ENCODE data around the gene ALDH4A1.

ALDH4A1 gene

DNA sequence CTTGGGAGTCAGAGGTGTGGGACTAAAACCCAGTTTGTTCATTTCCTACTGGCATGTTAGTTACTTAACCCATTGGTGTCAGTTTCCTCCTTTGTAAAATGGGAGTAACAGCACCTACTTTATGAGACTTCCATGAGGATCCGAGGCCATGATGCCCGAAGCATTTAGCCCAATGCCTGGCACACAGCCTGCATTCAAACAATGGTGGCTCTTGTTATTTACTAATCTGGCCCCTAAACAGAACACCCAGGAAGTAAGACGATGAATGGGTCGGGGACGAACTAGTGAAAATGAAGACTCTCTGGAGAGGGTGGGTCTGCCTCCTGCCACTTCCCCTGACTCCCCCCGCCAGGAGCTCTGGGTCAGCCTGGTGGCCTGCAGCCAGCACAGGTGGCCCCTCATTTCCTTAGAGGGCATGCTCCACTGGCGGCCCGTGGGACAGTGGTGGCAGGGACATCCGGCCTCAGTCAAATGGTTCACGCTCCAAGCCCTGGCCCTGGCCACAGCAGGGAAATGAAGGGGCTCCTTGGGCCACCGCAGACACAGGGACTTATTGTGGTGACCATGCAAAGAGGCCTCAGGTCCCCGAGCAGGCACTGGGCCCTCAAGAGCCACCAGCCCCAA lies 33.4 kb downstream of the ALDH4A1 start:
- ChIA-PET POLR2A (no interaction called here), CTCF (no interaction called here)
- no peak for DNase-seq
- H3K9me3 ChIP-seq (ENCODE audit: control extremely low read depth in 1 of 5, control insufficient read depth in 4 of 5, insufficient read depth in 2 of 5, low read depth in 1 of 5, low read length in 4 of 5) = no peaks in the 10 kb centered on the region
- no peaks in the 10 kb centered on the region for H3K36me3 ChIP-seq (ENCODE audit: control insufficient read depth in 4 of 4, insufficient read depth in 4 of 4, low read length in 3 of 4)
- H3K27me3 ChIP-seq (replicated peaks in 2 of 5; ENCODE audit: control insufficient read depth in 4 of 5, insufficient read depth in 5 of 5, low read length in 4 of 5) = peaks cover 0 to 35% (median 0%) of the 10 kb centered on the region in 5 experiments
- H3K27ac ChIP-seq (ENCODE audit: insufficient read depth in 1 of 2, low read depth in 1 of 2, low read length in 2 of 2, poor library complexity in 1 of 2, severe bottlenecking in 2 of 2) = no peak overlapping the region
- 81% methylated on average over 12 of the region's 12 CpGs for WGBS (ENCODE audit: insufficient coverage)
- no peak overlapping the region for H3K4me3 ChIP-seq (ENCODE audit: control insufficient read depth in 1 of 7, extremely low read depth in 1 of 7, insufficient read depth in 4 of 7, low read depth in 2 of 7, low read length in 6 of 7)
- H3K4me1 ChIP-seq (ENCODE audit: control extremely low read depth in 1 of 4, control insufficient read depth in 4 of 4, insufficient read depth in 4 of 4, low read length in 3 of 4) = no peaks in the 10 kb centered on the region

DNA sequence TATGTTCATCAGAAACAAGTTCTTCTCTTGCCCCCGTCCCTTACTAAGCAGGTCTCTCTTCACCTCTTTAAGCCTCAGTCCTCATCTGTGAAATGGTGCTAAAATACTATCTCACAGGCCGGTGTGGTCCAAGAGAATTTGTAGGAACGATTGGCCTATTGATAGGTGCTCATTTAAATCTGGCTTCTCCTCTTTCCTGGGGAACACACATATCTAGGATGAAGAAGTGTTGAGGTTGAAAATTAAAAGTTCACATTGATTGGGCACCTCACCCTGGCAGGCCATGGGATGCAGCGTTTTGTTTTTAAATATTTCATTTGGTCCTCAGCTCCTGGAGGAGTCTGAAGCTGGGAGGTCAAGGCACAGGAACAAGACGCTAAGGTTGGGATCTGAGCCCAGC lies 34.0 kb downstream of the ALDH4A1 start:
- 88% methylated on average over 5 of the region's 5 CpGs for WGBS (ENCODE audit: insufficient coverage)
- no peak overlapping the region for H3K27ac ChIP-seq (ENCODE audit: insufficient read depth in 1 of 2, low read depth in 1 of 2, low read length in 2 of 2, poor library complexity in 1 of 2, severe bottlenecking in 2 of 2)
- ChIA-PET CTCF (no interaction called here), POLR2A (no interaction called here)
- H3K36me3 ChIP-seq (ENCODE audit: control insufficient read depth in 4 of 4, insufficient read depth in 4 of 4, low read length in 3 of 4) = no peaks in the 10 kb centered on the region
- peaks cover 0 to 35% (median 0%) of the 10 kb centered on the region in 5 experiments for H3K27me3 ChIP-seq (replicated peaks in 2 of 5; ENCODE audit: control insufficient read depth in 4 of 5, insufficient read depth in 5 of 5, low read length in 4 of 5)
- H3K4me3 ChIP-seq (ENCODE audit: control insufficient read depth in 1 of 7, extremely low read depth in 1 of 7, insufficient read depth in 4 of 7, low read depth in 2 of 7, low read length in 6 of 7) = no peak overlapping the region
- no peaks in the 10 kb centered on the region for H3K4me1 ChIP-seq (ENCODE audit: control extremely low read depth in 1 of 4, control insufficient read depth in 4 of 4, insufficient read depth in 4 of 4, low read length in 3 of 4)
- DNase-seq = no peak
- no peaks in the 10 kb centered on the region for H3K9me3 ChIP-seq (ENCODE audit: control extremely low read depth in 1 of 5, control insufficient read depth in 4 of 5, insufficient read depth in 2 of 5, low read depth in 1 of 5, low read length in 4 of 5)

DNA sequence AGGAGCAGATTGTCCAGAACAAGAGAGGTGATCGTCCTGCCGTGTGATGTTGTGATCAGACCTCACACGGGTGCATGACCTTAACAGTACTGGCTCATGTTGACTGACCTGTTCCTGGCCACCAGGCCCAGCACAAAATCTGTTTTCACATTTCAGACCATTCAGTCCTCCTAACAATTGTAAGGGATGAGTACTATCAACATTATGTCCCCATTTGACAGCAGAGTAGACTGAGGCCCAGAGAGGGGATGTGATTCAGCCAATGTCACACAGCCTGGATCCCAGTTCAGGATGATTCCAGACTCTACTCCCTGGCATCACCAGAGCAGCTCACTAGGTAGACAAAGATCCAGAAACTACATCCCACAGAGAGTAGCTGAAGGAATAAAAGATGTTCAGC lies 35.5 kb downstream of the ALDH4A1 start:
- Histone ChIP-seq H3K9me3 (ENCODE audit: control extremely low read depth in 1 of 5, control insufficient read depth in 4 of 5, insufficient read depth in 2 of 5, low read depth in 1 of 5, low read length in 4 of 5) (no peaks in the 10 kb centered on the region), H3K4me3 (ENCODE audit: control insufficient read depth in 1 of 7, extremely low read depth in 1 of 7, insufficient read depth in 4 of 7, low read depth in 2 of 7, low read length in 6 of 7) (no peak overlapping the region), H3K27me3 (replicated peaks in 2 of 5; ENCODE audit: control insufficient read depth in 4 of 5, insufficient read depth in 5 of 5, low read length in 4 of 5) (peaks cover 0 to 35% (median 0%) of the 10 kb centered on the region in 5 experiments), H3K36me3 (ENCODE audit: control insufficient read depth in 4 of 4, insufficient read depth in 4 of 4, low read length in 3 of 4) (no peaks in the 10 kb centered on the region), H3K27ac (ENCODE audit: insufficient read depth in 1 of 2, low read depth in 1 of 2, low read length in 2 of 2, poor library complexity in 1 of 2, severe bottlenecking in 2 of 2) (no peak overlapping the region), H3K4me1 (ENCODE audit: control extremely low read depth in 1 of 4, control insufficient read depth in 4 of 4, insufficient read depth in 4 of 4, low read length in 3 of 4) (no peaks in the 10 kb centered on the region)
- ChIA-PET CTCF (no interaction called here), POLR2A (no interaction called here)
- 100% methylated on average over 3 of the region's 3 CpGs for WGBS (ENCODE audit: insufficient coverage)
- no peak for DNase-seq

DNA sequence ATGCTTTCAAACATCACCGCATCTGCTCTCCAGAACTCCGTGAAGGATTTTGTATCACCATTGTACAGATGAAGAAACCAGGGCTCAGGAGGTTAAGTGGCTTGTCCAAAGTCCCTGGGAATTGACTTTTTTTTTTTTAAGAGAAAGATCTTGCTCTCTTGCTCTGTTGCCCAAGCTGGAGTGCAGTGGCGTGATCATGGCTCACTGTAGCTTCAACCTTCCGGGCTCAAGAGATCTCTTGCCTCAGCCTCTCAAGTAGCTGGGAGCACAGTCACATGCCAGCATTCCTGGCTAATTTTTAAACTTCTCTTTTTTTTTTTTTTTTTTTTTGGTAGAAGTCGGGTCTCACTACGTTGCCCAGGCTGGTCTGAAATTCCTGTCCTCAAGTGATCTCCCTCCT lies 36.0 kb downstream of the ALDH4A1 start:
- Histone ChIP-seq H3K36me3 (ENCODE audit: control insufficient read depth in 4 of 4, insufficient read depth in 4 of 4, low read length in 3 of 4) (no peaks in the 10 kb centered on the region), H3K4me1 (ENCODE audit: control extremely low read depth in 1 of 4, control insufficient read depth in 4 of 4, insufficient read depth in 4 of 4, low read length in 3 of 4) (no peaks in the 10 kb centered on the region), H3K4me3 (ENCODE audit: control insufficient read depth in 1 of 7, extremely low read depth in 1 of 7, insufficient read depth in 4 of 7, low read depth in 2 of 7, low read length in 6 of 7) (no peak overlapping the region), H3K27ac (ENCODE audit: insufficient read depth in 1 of 2, low read depth in 1 of 2, low read length in 2 of 2, poor library complexity in 1 of 2, severe bottlenecking in 2 of 2) (no peak overlapping the region), H3K27me3 (replicated peaks in 2 of 5; ENCODE audit: control insufficient read depth in 4 of 5, insufficient read depth in 5 of 5, low read length in 4 of 5) (peaks cover 0 to 35% (median 0%) of the 10 kb centered on the region in 5 experiments), H3K9me3 (ENCODE audit: control extremely low read depth in 1 of 5, control insufficient read depth in 4 of 5, insufficient read depth in 2 of 5, low read depth in 1 of 5, low read length in 4 of 5) (no peaks in the 10 kb centered on the region)
- ChIA-PET CTCF (no interaction called here), POLR2A (no interaction called here)
- WGBS (ENCODE audit: insufficient coverage) = 98% methylated on average over 5 of the region's 6 CpGs
- DNase-seq = no peak

DNA sequence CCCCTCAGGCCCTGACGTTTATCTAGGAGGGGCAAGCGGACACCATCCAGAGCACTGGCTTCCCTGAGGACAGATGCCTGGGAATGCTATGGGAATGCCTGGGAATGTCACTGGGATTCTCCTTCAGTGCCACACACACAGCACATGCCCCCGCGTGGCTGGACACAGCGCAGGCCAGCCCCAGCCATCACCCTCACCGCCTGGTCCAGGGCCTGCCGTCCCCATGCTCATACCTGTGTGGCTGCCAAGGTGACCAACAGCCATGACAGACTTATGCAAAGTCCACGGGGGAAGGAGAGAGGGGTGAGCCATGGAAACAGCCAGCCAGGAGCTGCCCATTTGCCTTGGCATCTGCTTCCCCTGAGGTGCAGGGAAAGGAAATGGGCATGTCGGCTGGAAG lies 37.2 kb downstream of the ALDH4A1 start:
- 80% methylated on average over 9 of the region's 9 CpGs for WGBS (ENCODE audit: insufficient coverage)
- no peak overlapping the region for H3K4me3 ChIP-seq (ENCODE audit: control insufficient read depth in 1 of 7, extremely low read depth in 1 of 7, insufficient read depth in 4 of 7, low read depth in 2 of 7, low read length in 6 of 7)

DNA sequence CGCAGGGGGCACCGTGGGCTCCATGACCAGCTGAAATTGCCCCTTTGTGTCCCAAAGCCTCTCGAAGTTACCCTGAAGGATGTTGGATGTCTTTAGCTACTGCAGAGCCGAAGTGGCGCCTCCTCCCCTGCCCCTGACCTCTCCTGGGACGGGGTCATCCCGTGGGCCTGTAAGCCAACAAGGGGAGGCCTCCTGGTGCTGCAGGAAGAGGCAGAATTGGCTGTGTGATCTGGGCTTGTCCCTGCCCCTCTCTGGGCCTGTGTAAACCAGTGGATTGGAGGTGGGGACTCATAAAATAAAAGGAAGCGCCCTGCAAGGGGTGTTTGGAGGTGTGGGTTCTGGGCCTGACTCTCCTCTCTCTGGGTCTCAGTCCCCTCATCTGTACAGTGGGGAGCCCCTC lies 40.8 kb downstream of the ALDH4A1 start:
- Histone ChIP-seq H3K36me3 (ENCODE audit: control insufficient read depth in 4 of 4, insufficient read depth in 4 of 4, low read length in 3 of 4) (no peaks in the 10 kb centered on the region), H3K4me1 (ENCODE audit: control extremely low read depth in 1 of 4, control insufficient read depth in 4 of 4, insufficient read depth in 4 of 4, low read length in 3 of 4) (no peaks in the 10 kb centered on the region), H3K27ac (ENCODE audit: insufficient read depth in 1 of 2, low read depth in 1 of 2, low read length in 2 of 2, poor library complexity in 1 of 2, severe bottlenecking in 2 of 2) (no peak overlapping the region), H3K27me3 (replicated peaks in 2 of 5; ENCODE audit: control insufficient read depth in 4 of 5, insufficient read depth in 5 of 5, low read length in 4 of 5) (peaks cover 0 to 18% (median 2%) of the 10 kb centered on the region in 5 experiments), H3K9me3 (ENCODE audit: control extremely low read depth in 1 of 5, control insufficient read depth in 4 of 5, insufficient read depth in 2 of 5, low read depth in 1 of 5, low read length in 4 of 5) (no peaks in the 10 kb centered on the region), H3K4me3 (ENCODE audit: control insufficient read depth in 1 of 7, extremely low read depth in 1 of 7, insufficient read depth in 4 of 7, low read depth in 2 of 7, low read length in 6 of 7) (no peak overlapping the region)
- ChIA-PET CTCF (interaction anchor here (2.1 kb wide), 1 partner anchor 13 kb away, joined by 9 read pairs; no protein-coding TSS in a partner anchor), POLR2A (no interaction called here)
- WGBS (ENCODE audit: insufficient coverage) = 93% methylated on average over 4 of the region's 8 CpGs
- no peak for DNase-seq

More for the DNA sequence above, 37.2 kb downstream of the ALDH4A1 start:
- Histone ChIP-seq H3K9me3 (ENCODE audit: control extremely low read depth in 1 of 5, control insufficient read depth in 4 of 5, insufficient read depth in 2 of 5, low read depth in 1 of 5, low read length in 4 of 5) (no peaks in the 10 kb centered on the region), H3K27ac (ENCODE audit: insufficient read depth in 1 of 2, low read depth in 1 of 2, low read length in 2 of 2, poor library complexity in 1 of 2, severe bottlenecking in 2 of 2) (no peak overlapping the region), H3K36me3 (ENCODE audit: control insufficient read depth in 4 of 4, insufficient read depth in 4 of 4, low read length in 3 of 4) (no peaks in the 10 kb centered on the region), H3K27me3 (replicated peaks in 2 of 5; ENCODE audit: control insufficient read depth in 4 of 5, insufficient read depth in 5 of 5, low read length in 4 of 5) (peaks cover 0 to 35% (median 0%) of the 10 kb centered on the region in 5 experiments), H3K4me1 (ENCODE audit: control extremely low read depth in 1 of 4, control insufficient read depth in 4 of 4, insufficient read depth in 4 of 4, low read length in 3 of 4) (no peaks in the 10 kb centered on the region)
- ChIA-PET POLR2A (no interaction called here), CTCF (no interaction called here)
- no peak for DNase-seq

DNA sequence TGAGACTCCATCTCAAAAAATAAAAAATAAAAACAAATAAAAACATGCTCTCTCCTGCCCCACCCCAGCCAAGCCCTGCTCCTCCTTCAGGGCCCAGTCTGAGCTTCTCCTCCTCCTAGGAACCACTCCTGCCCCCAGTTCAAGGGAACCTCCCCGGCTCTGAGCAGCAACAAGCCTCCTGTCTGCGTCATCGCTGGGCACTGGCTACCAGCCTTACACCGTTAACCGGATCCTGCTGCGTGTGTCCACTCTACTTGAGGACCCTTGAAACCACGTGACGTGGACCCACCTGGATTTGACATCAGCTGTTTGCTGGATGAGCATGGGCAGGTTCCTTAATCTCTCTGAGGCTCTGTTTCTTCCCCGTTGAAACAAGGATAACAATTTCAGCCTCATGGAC lies 41.3 kb downstream of the ALDH4A1 start:
- no peaks in the 10 kb centered on the region for H3K36me3 ChIP-seq (ENCODE audit: control insufficient read depth in 4 of 4, insufficient read depth in 4 of 4, low read length in 3 of 4)
- no peak overlapping the region for H3K27ac ChIP-seq (ENCODE audit: insufficient read depth in 1 of 2, low read depth in 1 of 2, low read length in 2 of 2, poor library complexity in 1 of 2, severe bottlenecking in 2 of 2)
- peaks cover 0 to 17% (median 2%) of the 10 kb centered on the region in 5 experiments for H3K27me3 ChIP-seq (replicated peaks in 2 of 5; ENCODE audit: control insufficient read depth in 4 of 5, insufficient read depth in 5 of 5, low read length in 4 of 5)
- 83% methylated on average over 9 of the region's 9 CpGs for WGBS (ENCODE audit: insufficient coverage)
- H3K4me1 ChIP-seq (ENCODE audit: control extremely low read depth in 1 of 4, control insufficient read depth in 4 of 4, insufficient read depth in 4 of 4, low read length in 3 of 4) = no peaks in the 10 kb centered on the region
- CTCF ChIA-PET = interaction anchor here (2.1 kb wide), 1 partner anchor 14 kb away, joined by 9 read pairs; no protein-coding TSS in a partner anchor
- POLR2A ChIA-PET = no interaction called here
- no peak overlapping the region for H3K4me3 ChIP-seq (ENCODE audit: control insufficient read depth in 1 of 7, extremely low read depth in 1 of 7, insufficient read depth in 4 of 7, low read depth in 2 of 7, low read length in 6 of 7)
- DNase-seq = no peak
- H3K9me3 ChIP-seq (ENCODE audit: control extremely low read depth in 1 of 5, control insufficient read depth in 4 of 5, insufficient read depth in 2 of 5, low read depth in 1 of 5, low read length in 4 of 5) = no peaks in the 10 kb centered on the region

All from common myeloid progenitor, CD34-positive (primary cell).